Fibroblast of lung (primary cell): ENCODE measurements around the gene TTC39B.

Source experiments
- CTCF ChIP-seq, 2 donors: IDR thresholded peaks in 1 of 2; conservative IDR thresholded peaks in 1 of 2; 1 replicate in 1 of 2; 2 replicates in 1 of 2; pipeline ENCODE4 v1.5.1; 2011 to 2012; ENCODE audit warnings: low read length in 2 of 2, control low read depth in 1 of 2, inconsistent platforms in 1 of 2, low read depth in 1 of 2, mild to moderate bottlenecking in 1 of 2
- EZH2 ChIP-seq: IDR thresholded peaks from 2 replicates; pipeline ENCODE4 v1.5.1; 2012; ENCODE audit warnings: low read length, control low read depth, mild to moderate bottlenecking; ENCODE audit errors: missing control alignments

- TF ChIP-seq CTCF (conservative IDR thresholded peaks at IDR 0.05 in 1 of 2, IDR thresholded peaks at IDR 0.05 in 1 of 2; ENCODE audit: low read depth in 1 of 2, low read length in 2 of 2) (no peak), EZH2 (no peak)
Measured at GRCh38 chr9:15246708-15247107, 60.3 kb downstream of the TTC39B start.
